ENCODE measurements around the gene CST11. TPM values are rescaled to one million over a fixed set of nuclear protein-coding genes. Genes with fewer than 3 reads are reported as not detected.

Gene CST11
- total RNA-seq, 1 experiment from 2014 or later, result not detected

DNA sequence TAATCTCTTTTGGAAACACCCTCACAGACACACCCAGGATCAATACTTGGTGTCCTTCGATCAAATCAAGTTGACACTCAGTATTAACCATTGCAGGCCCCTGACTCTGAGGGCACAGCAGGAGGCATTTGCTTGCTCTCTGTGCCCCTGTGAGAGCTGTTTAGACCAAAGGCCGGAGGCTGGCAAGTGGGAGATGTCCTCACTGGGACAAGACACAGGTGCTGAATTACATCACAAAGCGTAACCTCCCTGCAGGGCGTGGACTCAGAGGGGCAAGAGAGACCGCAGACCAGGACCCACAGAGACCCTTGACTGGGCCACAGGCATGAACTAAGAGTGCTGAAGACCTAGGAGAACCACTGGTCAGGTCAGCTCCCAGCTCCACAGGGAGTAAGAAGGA, 38.1 kb upstream of the CST11 start, which contains the start of gene CST8:
CST8 (plus strand) TSS at position 301 of the 400 bp plus-strand sequence. CDS start 551 bp downstream, outside the sequence.
- peaks cover 2% of the 10 kb centered on the region; the same call in 1 of the 2 replicates for H3K27me3 Mint-ChIP-seq (ENCODE audit: low read depth)
- no peak within 1 kb of the TSS for H3K4me3 Mint-ChIP-seq
- TF ChIP-seq, protein P1, sequence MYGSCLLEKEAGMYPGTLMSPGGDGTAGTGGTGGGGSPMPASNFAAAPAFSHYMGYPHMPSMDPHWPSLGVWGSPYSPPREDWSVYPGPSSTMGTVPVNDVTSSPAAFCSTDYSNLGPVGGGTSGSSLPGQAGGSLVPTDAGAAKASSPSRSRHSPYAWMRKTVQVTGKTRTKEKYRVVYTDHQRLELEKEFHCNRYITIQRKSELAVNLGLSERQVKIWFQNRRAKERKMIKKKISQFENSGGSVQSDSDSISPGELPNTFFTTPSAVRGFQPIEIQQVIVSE (CRISPR knock-in tag; IDR thresholded peaks at IDR 0.05; ENCODE audit: borderline replicate concordance), result no peak
- TF ChIP-seq, protein P2, sequence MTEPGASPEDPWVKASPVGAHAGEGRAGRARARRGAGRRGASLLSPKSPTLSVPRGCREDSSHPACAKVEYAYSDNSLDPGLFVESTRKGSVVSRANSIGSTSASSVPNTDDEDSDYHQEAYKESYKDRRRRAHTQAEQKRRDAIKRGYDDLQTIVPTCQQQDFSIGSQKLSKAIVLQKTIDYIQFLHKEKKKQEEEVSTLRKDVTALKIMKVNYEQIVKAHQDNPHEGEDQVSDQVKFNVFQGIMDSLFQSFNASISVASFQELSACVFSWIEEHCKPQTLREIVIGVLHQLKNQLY (CRISPR knock-in tag; IDR thresholded peaks at IDR 0.05), result no peak
- H3K36me3 Mint-ChIP-seq, result peaks cover 7% of the 10 kb centered on the region
- H3K4me1 Mint-ChIP-seq, result no peaks in the 10 kb centered on the region
- H3K9me3 Mint-ChIP-seq, result peaks cover 27% of the 10 kb centered on the region
- ChIA-PET CTCF (no interaction called here), POLR2A (no interaction called here)
- ATAC-seq, result no peak
- H3K27ac Mint-ChIP-seq, result no peak within 1 kb of the TSS
- DNase-seq (ENCODE audit: low spot score), result no peak

DNA sequence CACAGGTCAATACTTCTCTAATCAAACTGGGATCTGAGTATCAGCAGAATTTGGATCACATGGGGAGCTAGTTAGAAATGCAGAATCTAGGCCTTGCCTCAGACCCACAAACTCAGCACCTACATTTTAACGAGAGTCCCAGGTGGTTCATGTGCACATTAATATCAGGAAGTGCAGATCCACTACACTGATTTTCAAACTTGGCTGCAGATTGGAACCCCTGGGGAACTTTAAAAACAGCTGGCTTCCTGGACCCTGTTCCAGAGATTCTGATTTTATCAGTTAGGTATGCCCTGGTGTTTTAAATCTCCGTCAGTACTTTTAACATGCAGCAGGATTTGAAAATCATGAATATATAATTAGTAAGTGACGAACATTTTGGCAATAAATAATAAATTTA, 36.3 kb upstream of the CST11 start:
- no peak for ATAC-seq
- H3K4me1 Mint-ChIP-seq, result peaks cover 7% of the 10 kb centered on the region
- no peak for DNase-seq (ENCODE audit: low spot score)
- H3K27ac Mint-ChIP-seq, result no peak overlapping the region
- H3K4me3 Mint-ChIP-seq, result no peak overlapping the region
- CTCF ChIA-PET, result no interaction called here
- POLR2A ChIA-PET, result no interaction called here
- H3K9me3 Mint-ChIP-seq, result peaks cover 20% of the 10 kb centered on the region
- no peaks in the 10 kb centered on the region for H3K36me3 Mint-ChIP-seq
- TF ChIP-seq, protein P3, sequence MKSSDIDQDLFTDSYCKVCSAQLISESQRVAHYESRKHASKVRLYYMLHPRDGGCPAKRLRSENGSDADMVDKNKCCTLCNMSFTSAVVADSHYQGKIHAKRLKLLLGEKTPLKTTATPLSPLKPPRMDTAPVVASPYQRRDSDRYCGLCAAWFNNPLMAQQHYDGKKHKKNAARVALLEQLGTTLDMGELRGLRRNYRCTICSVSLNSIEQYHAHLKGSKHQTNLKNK (CRISPR knock-in tag; IDR thresholded peaks at IDR 0.05), result no peak
- no peak for TF ChIP-seq NFE2L1 (CRISPR knock-in tag; IDR thresholded peaks at IDR 0.05)
- TF ChIP-seq, protein P4, sequence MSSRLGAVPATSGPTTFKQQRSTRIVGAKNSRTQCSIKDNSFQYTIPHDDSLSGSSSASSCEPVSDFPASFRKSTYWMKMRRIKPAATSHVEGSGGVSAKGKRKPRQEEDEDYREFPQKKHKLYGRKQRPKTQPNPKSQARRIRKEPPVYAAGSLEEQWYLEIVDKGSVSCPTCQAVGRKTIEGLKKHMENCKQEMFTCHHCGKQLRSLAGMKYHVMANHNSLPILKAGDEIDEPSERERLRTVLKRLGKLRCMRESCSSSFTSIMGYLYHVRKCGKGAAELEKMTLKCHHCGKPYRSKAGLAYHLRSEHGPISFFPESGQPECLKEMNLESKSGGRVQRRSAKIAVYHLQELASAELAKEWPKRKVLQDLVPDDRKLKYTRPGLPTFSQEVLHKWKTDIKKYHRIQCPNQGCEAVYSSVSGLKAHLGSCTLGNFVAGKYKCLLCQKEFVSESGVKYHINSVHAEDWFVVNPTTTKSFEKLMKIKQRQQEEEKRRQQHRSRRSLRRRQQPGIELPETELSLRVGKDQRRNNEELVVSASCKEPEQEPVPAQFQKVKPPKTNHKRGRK (CRISPR knock-in tag; IDR thresholded peaks at IDR 0.05; ENCODE audit: borderline replicate concordance), result no peak
- peaks cover 2% of the 10 kb centered on the region for H3K27me3 Mint-ChIP-seq (ENCODE audit: low read depth)

DNA sequence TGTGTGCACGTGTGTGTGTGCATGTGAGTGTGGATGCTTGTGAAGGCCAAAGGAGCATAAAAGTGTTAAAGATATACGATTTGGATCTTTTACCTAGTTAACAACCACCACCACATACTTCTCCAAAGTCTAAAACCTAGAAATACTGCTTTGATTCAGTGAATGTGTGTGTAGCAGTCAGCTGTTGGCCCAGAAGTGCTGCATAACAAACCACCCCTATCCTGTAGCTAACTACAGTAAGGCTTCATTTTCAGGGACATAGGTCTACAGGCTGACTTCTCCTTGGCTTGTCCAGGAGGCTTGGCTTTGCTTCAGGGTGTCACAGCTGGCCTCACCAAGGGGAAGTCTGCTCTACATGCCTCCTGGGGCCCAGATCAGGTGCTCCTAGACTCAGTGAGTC, 35.8 kb upstream of the CST11 start:
- DNase-seq (ENCODE audit: low spot score), result no peak
- peaks cover 20% of the 10 kb centered on the region for H3K9me3 Mint-ChIP-seq
- H3K4me1 Mint-ChIP-seq, result peaks cover 8% of the 10 kb centered on the region
- peaks cover 2% of the 10 kb centered on the region for H3K27me3 Mint-ChIP-seq (ENCODE audit: low read depth)
- no peak for ATAC-seq
- CTCF ChIA-PET, result no interaction called here
- H3K27ac Mint-ChIP-seq, result no peak overlapping the region
- H3K4me3 Mint-ChIP-seq, result no peak overlapping the region
- no peaks in the 10 kb centered on the region for H3K36me3 Mint-ChIP-seq
- POLR2A ChIA-PET, result no interaction called here
- TF ChIP-seq JAZF1 (CRISPR knock-in tag; IDR thresholded peaks at IDR 0.05) (no peak), KAT7 (CRISPR knock-in tag; IDR thresholded peaks at IDR 0.05; ENCODE audit: borderline replicate concordance) (no peak), NFATC4 (CRISPR knock-in tag; IDR thresholded peaks at IDR 0.05) (no peak), GRHL2 (CRISPR knock-in tag; IDR thresholded peaks at IDR 0.05; ENCODE audit: insufficient replicate concordance, severe bottlenecking) (no peak), ZBTB21 (CRISPR knock-in tag; IDR thresholded peaks at IDR 0.05; ENCODE audit: borderline replicate concordance) (no peak), OVOL2 (CRISPR knock-in tag; IDR thresholded peaks at IDR 0.05; ENCODE audit: borderline replicate concordance) (no peak), ZNF423 (CRISPR knock-in tag; IDR thresholded peaks at IDR 0.05) (no peak), EMX1 (CRISPR knock-in tag; IDR thresholded peaks at IDR 0.05) (no peak), JUN (CRISPR knock-in tag; IDR thresholded peaks at IDR 0.05) (no peak), TP53 (CRISPR knock-in tag; IDR thresholded peaks at IDR 0.05) (no peak), ZNF219 (CRISPR knock-in tag; IDR thresholded peaks at IDR 0.05; ENCODE audit: borderline replicate concordance) (no peak), ZNF317 (CRISPR knock-in tag; IDR thresholded peaks at IDR 0.05; ENCODE audit: borderline replicate concordance, low read depth) (no peak), CBFB (CRISPR knock-in tag; IDR thresholded peaks at IDR 0.05; ENCODE audit: low read depth) (no peak)
- TF ChIP-seq, protein P5, sequence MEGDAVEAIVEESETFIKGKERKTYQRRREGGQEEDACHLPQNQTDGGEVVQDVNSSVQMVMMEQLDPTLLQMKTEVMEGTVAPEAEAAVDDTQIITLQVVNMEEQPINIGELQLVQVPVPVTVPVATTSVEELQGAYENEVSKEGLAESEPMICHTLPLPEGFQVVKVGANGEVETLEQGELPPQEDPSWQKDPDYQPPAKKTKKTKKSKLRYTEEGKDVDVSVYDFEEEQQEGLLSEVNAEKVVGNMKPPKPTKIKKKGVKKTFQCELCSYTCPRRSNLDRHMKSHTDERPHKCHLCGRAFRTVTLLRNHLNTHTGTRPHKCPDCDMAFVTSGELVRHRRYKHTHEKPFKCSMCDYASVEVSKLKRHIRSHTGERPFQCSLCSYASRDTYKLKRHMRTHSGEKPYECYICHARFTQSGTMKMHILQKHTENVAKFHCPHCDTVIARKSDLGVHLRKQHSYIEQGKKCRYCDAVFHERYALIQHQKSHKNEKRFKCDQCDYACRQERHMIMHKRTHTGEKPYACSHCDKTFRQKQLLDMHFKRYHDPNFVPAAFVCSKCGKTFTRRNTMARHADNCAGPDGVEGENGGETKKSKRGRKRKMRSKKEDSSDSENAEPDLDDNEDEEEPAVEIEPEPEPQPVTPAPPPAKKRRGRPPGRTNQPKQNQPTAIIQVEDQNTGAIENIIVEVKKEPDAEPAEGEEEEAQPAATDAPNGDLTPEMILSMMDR (IDR thresholded peaks at IDR 0.05), result no peak
- TF ChIP-seq, protein P6, sequence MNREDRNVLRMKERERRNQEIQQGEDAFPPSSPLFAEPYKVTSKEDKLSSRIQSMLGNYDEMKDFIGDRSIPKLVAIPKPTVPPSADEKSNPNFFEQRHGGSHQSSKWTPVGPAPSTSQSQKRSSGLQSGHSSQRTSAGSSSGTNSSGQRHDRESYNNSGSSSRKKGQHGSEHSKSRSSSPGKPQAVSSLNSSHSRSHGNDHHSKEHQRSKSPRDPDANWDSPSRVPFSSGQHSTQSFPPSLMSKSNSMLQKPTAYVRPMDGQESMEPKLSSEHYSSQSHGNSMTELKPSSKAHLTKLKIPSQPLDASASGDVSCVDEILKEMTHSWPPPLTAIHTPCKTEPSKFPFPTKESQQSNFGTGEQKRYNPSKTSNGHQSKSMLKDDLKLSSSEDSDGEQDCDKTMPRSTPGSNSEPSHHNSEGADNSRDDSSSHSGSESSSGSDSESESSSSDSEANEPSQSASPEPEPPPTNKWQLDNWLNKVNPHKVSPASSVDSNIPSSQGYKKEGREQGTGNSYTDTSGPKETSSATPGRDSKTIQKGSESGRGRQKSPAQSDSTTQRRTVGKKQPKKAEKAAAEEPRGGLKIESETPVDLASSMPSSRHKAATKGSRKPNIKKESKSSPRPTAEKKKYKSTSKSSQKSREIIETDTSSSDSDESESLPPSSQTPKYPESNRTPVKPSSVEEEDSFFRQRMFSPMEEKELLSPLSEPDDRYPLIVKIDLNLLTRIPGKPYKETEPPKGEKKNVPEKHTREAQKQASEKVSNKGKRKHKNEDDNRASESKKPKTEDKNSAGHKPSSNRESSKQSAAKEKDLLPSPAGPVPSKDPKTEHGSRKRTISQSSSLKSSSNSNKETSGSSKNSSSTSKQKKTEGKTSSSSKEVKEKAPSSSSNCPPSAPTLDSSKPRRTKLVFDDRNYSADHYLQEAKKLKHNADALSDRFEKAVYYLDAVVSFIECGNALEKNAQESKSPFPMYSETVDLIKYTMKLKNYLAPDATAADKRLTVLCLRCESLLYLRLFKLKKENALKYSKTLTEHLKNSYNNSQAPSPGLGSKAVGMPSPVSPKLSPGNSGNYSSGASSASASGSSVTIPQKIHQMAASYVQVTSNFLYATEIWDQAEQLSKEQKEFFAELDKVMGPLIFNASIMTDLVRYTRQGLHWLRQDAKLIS (CRISPR knock-in tag; IDR thresholded peaks at IDR 0.05; ENCODE audit: borderline replicate concordance), result no peak
- TF ChIP-seq, protein P2 (CRISPR knock-in tag; IDR thresholded peaks at IDR 0.05), result no peak
- TF ChIP-seq, protein P7, sequence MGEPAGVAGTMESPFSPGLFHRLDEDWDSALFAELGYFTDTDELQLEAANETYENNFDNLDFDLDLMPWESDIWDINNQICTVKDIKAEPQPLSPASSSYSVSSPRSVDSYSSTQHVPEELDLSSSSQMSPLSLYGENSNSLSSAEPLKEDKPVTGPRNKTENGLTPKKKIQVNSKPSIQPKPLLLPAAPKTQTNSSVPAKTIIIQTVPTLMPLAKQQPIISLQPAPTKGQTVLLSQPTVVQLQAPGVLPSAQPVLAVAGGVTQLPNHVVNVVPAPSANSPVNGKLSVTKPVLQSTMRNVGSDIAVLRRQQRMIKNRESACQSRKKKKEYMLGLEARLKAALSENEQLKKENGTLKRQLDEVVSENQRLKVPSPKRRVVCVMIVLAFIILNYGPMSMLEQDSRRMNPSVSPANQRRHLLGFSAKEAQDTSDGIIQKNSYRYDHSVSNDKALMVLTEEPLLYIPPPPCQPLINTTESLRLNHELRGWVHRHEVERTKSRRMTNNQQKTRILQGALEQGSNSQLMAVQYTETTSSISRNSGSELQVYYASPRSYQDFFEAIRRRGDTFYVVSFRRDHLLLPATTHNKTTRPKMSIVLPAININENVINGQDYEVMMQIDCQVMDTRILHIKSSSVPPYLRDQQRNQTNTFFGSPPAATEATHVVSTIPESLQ (CRISPR knock-in tag; IDR thresholded peaks at IDR 0.05), result no peak
